HG03060 (cell line): ENCODE data around the gene ROR1.
"Not testable (repeated sequence)": the region's sequence is repeated elsewhere in the genome, so short reads cannot be mapped to it uniquely, and the experiment has no call there.

Source experiments
- ATAC-seq: cut with Tn5 transposase; IDR thresholded peaks from one replicate; pipeline ENCODE4 v1.9.1; 2021; ENCODE audit warnings: low read depth, moderate number of reproducible peaks; ENCODE audit not compliant: unreplicated experiment

Gene ROR1

GRCh38 chr1:63757334-63757733 is 16.5 kb upstream of the ROR1 start:
- no peak for ATAC-seq

- no peak for ATAC-seq
Measured at GRCh38 chr1:63758791-63759190, 15.0 kb upstream of the ROR1 start.

- no peak for ATAC-seq
Measured at GRCh38 chr1:63759778-63760177, 14.0 kb upstream of the ROR1 start.

GRCh38 chr1:63770381-63770780 is 3.4 kb upstream of the ROR1 start:
- ATAC-seq = no peak

- no peak for ATAC-seq
Measured at GRCh38 chr1:63772201-63772600, 1.6 kb upstream of the ROR1 start.

- ATAC-seq = no peak
Measured at GRCh38 chr1:63772876-63773275, 941 bp upstream of the ROR1 start.

- no peak for ATAC-seq
Measured at GRCh38 chr1:63773496-63773814, 362 bp upstream of the ROR1 start.

- no peak for ATAC-seq
Measured at GRCh38 chr1:63774617-63775417, 1.0 kb downstream of the ROR1 start.

GRCh38 chr1:63775418-63776127 is 1.8 kb downstream of the ROR1 start:
- no peak for ATAC-seq

- ATAC-seq = no peak
Measured at GRCh38 chr1:63777286-63777685, 3.5 kb downstream of the ROR1 start.

GRCh38 chr1:63777965-63778880 is 4.4 kb downstream of the ROR1 start:
- no peak for ATAC-seq

GRCh38 chr1:63779338-63780211 is 5.8 kb downstream of the ROR1 start:
- no peak for ATAC-seq

GRCh38 chr1:63780565-63780964 is 6.7 kb downstream of the ROR1 start:
- no peak for ATAC-seq

GRCh38 chr1:63782982-63783381 is 9.2 kb downstream of the ROR1 start:
- no peak for ATAC-seq

- no peak for ATAC-seq
Measured at GRCh38 chr1:63784083-63784482, 10.3 kb downstream of the ROR1 start.

- no peak for ATAC-seq
Measured at GRCh38 chr1:63784489-63785390, 10.9 kb downstream of the ROR1 start.

- not testable (repeated sequence) for ATAC-seq
Measured at GRCh38 chr1:63787270-63787669, 13.5 kb downstream of the ROR1 start.

GRCh38 chr1:63787875-63788274 is 14.1 kb downstream of the ROR1 start:
- ATAC-seq = no peak
